HEK293 (cell line): Measurements from ENCODE around the gene TEX52.

Source experiments
- BCL11A ChIP-seq: fragments of 450-650 bp; formaldehyde crosslinking; IDR thresholded peaks from 2 replicates; pipeline ENCODE4 v1.5.1; 2016; ENCODE audit warnings: low read depth, missing biosample characterization, missing genetic modification characterization
- EGR2 ChIP-seq: fragments of 450-650 bp; formaldehyde crosslinking; IDR thresholded peaks from 2 replicates; pipeline ENCODE4 v1.5.1; 2016; ENCODE audit warnings: low read depth, missing biosample characterization, missing genetic modification characterization
- IKZF3 ChIP-seq: fragments of 450-650 bp; IDR thresholded peaks from 2 replicates; pipeline ENCODE4 v1.5.0; 2018; ENCODE audit warnings: missing biosample characterization, mild to moderate bottlenecking, missing genetic modification characterization, moderate library complexity
- OSR2 ChIP-seq: fragments of 450-650 bp; formaldehyde crosslinking; IDR thresholded peaks from 2 replicates; pipeline ENCODE4 v1.5.1; 2016; ENCODE audit warnings: missing biosample characterization, missing genetic modification characterization
- PRDM1 ChIP-seq: fragments of 450-650 bp; formaldehyde crosslinking; IDR thresholded peaks from 2 replicates; pipeline ENCODE4; 2016; ENCODE audit warnings: missing biosample characterization, missing genetic modification characterization
- ZBTB1 ChIP-seq: fragments of 450-650 bp; formaldehyde crosslinking; IDR thresholded peaks from 2 replicates; pipeline ENCODE4 v1.5.1; 2016; ENCODE audit warnings: missing biosample characterization, missing genetic modification characterization
- ZBTB7A ChIP-seq: fragments of 450-650 bp; formaldehyde crosslinking; IDR thresholded peaks from 2 replicates; pipeline ENCODE4 v1.5.1; 2016; ENCODE audit warnings: low read depth, missing biosample characterization, missing genetic modification characterization
- ZNF10 ChIP-seq: fragments of 450-650 bp; formaldehyde crosslinking; IDR thresholded peaks from 2 replicates; pipeline ENCODE4 v1.5.1; 2017; ENCODE audit warnings: missing biosample characterization, missing genetic modification characterization
- ZNF175 ChIP-seq: fragments of 450-650 bp; formaldehyde crosslinking; IDR thresholded peaks from 2 replicates; pipeline ENCODE4 v1.5.1; 2016; ENCODE audit warnings: missing biosample characterization, missing genetic modification characterization
- ZNF19 ChIP-seq: fragments of 450-650 bp; formaldehyde crosslinking; IDR thresholded peaks from 2 replicates; pipeline ENCODE4; 2016; ENCODE audit warnings: missing biosample characterization, missing genetic modification characterization, low read depth
- ZNF211 ChIP-seq: fragments of 450-650 bp; formaldehyde crosslinking; IDR thresholded peaks from 2 replicates; pipeline ENCODE4 v1.5.1; 2016; ENCODE audit warnings: low read depth, missing biosample characterization, missing genetic modification characterization
- ZNF223 ChIP-seq: fragments of 450-650 bp; formaldehyde crosslinking; IDR thresholded peaks from 2 replicates; pipeline ENCODE4 v1.5.1; 2016; ENCODE audit warnings: missing biosample characterization, missing genetic modification characterization
- ZNF354C ChIP-seq: fragments of 450-650 bp; formaldehyde crosslinking; IDR thresholded peaks from 2 replicates; pipeline ENCODE4 v1.5.1; 2016; ENCODE audit warnings: missing biosample characterization, missing genetic modification characterization, low read depth, borderline replicate concordance
- ZNF423 ChIP-seq: fragments of 450-650 bp; formaldehyde crosslinking; IDR thresholded peaks from 2 replicates; pipeline ENCODE4 v1.5.1; 2016; ENCODE audit warnings: missing biosample characterization, missing genetic modification characterization
- ZNF623 ChIP-seq: fragments of 450-650 bp; formaldehyde crosslinking; IDR thresholded peaks from 2 replicates; pipeline ENCODE4 v1.5.1; 2016; ENCODE audit warnings: missing biosample characterization, missing genetic modification characterization
- ZNF626 ChIP-seq: fragments of 450-650 bp; sonication (Bioruptor Pico); formaldehyde crosslinking; IDR thresholded peaks from 2 replicates; pipeline ENCODE4 v1.5.1; 2018; ENCODE audit warnings: missing biosample characterization, missing genetic modification characterization, inconsistent platforms
- ZNF658 ChIP-seq: fragments of 450-650 bp; formaldehyde crosslinking; IDR thresholded peaks from 2 replicates; pipeline ENCODE4; 2016; ENCODE audit warnings: missing biosample characterization, missing genetic modification characterization
- ZNF768 ChIP-seq: fragments of 450-650 bp; formaldehyde crosslinking; IDR thresholded peaks from 2 replicates; pipeline ENCODE4 v1.5.1; 2018; ENCODE audit warnings: missing biosample characterization, mild to moderate bottlenecking, missing genetic modification characterization
- TF ChIP-seq, protein P1 (sequence below): fragments of 450-650 bp; formaldehyde crosslinking; IDR thresholded peaks from 2 replicates; pipeline ENCODE4 v1.5.1; 2016; ENCODE audit warnings: missing biosample characterization, missing genetic modification characterization
- TF ChIP-seq, protein P2 (sequence below): fragments of 450-650 bp; formaldehyde crosslinking; IDR thresholded peaks from 2 replicates; pipeline ENCODE4 v1.5.1; 2016; ENCODE audit warnings: missing biosample characterization, missing genetic modification characterization
- TF ChIP-seq, protein P3 (sequence below): fragments of 450-650 bp; formaldehyde crosslinking; IDR thresholded peaks from 2 replicates; pipeline ENCODE4 v1.5.1; 2017; ENCODE audit warnings: missing biosample characterization, missing genetic modification characterization
- TF ChIP-seq, protein P4 (sequence below): sonication (generic); formaldehyde crosslinking; IDR thresholded peaks from 2 replicates; pipeline ENCODE4 v1.8.1; 2022; ENCODE audit warnings: mild to moderate bottlenecking, moderate library complexity, missing genetic modification reagents
- TF ChIP-seq, protein P5 (sequence below): fragments of 450-650 bp; formaldehyde crosslinking; IDR thresholded peaks from 2 replicates; pipeline ENCODE4 v1.5.1; 2017; ENCODE audit warnings: missing biosample characterization, missing genetic modification characterization
- TF ChIP-seq, protein P6 (sequence below): fragments of 450-650 bp; formaldehyde crosslinking; IDR thresholded peaks from 2 replicates; pipeline ENCODE4 v1.5.1; 2016; ENCODE audit warnings: missing biosample characterization, missing genetic modification characterization

The TEX52 gene

DNA sequence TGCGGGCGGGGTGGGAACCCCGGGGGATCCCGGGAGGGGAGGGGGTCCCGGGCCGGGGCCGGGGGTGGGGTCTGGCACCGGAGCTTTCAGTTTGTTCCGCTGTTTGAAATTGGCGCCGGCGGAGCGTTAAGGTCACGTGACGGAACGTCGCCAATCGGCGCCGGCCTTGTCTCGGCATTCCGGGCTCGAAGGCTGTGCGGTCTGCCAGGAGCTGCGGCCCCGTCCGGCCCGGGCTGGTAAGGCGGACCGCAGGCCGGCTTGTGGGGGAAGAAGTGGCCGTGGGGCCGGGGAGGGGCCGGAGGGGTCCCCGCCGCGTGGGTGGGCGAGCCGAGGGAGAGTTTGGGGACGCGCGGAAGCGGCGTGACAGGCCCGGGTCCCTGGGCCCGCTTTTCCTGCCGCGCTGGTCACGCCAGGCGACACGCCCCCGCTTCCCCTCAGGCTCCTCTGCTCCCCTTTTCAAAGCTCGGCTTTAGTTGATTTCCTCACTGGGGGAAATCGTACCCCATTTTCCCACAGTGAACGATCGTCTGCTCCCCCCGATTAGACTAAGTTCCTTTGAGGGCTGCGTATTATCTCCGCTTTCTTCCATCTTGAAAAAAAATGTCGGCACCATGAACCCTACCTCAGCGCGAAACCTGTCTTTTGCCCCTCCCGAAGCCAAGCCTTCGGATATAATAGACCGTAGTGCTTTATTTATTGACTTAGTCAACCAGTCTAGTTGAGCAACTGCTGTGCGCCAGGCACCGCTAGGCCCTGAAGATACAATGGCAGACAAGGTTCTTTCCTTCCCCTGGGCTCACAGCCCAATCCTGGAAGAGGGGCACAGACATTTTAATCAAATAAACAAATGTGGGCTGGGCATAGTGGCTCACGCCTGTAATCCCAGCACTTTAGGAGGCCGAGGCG, 20.5 kb upstream of the TEX52 start, which contains the start of the genes FOXM1 and RHNO1 (continued):
- no peak for TF ChIP-seq IKZF3 (tag by site-specific recombination)
- TF ChIP-seq PRDM1 (tag by site-specific recombination), result no peak
- no peak for TF ChIP-seq ZNF423
- no peak for TF ChIP-seq ZNF19 (tag by site-specific recombination)
- TF ChIP-seq ZNF223 (tag by site-specific recombination), result no peak
- no peak for TF ChIP-seq ZNF211 (tag by site-specific recombination)
- TF ChIP-seq, protein P1, sequence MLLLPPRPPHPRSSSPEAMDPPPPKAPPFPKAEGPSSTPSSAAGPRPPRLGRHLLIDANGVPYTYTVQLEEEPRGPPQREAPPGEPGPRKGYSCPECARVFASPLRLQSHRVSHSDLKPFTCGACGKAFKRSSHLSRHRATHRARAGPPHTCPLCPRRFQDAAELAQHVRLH (tag by site-specific recombination), result 0 out of 2 replicates have a peak, but pooled peaks have one; percentile 17
- TF ChIP-seq ZNF768 (tag by site-specific recombination), result peak; percentile 22; the same call in 1 of the 2 replicates
- TF ChIP-seq EGR2 (tag by site-specific recombination), result peak; percentile 61
- TF ChIP-seq BCL11A (tag by site-specific recombination), result no peak
- TF ChIP-seq ZNF175 (tag by site-specific recombination), result no peak
- TF ChIP-seq, protein P2, sequence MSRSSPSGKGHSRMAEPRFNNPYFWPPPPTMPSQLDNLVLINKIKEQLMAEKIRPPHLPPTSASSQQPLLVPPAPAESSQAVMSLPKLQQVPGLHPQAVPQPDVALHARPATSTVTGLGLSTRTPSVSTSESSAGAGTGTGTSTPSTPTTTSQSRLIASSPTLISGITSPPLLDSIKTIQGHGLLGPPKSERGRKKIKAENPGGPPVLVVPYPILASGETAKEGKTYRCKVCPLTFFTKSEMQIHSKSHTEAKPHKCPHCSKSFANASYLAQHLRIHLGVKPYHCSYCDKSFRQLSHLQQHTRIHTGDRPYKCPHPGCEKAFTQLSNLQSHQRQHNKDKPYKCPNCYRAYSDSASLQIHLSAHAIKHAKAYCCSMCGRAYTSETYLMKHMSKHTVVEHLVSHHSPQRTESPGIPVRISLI (tag by site-specific recombination), result peak; percentile 34; the same call in 1 of the 2 replicates
- no peak for TF ChIP-seq OSR2 (tag by site-specific recombination)
- TF ChIP-seq ZNF623 (tag by site-specific recombination), result 0 out of 2 replicates have a peak, but pooled peaks have one; percentile 16
- peak; percentile 39; the same call in 1 of the 2 replicates for TF ChIP-seq ZNF10 (tag by site-specific recombination)
- TF ChIP-seq, protein P3, sequence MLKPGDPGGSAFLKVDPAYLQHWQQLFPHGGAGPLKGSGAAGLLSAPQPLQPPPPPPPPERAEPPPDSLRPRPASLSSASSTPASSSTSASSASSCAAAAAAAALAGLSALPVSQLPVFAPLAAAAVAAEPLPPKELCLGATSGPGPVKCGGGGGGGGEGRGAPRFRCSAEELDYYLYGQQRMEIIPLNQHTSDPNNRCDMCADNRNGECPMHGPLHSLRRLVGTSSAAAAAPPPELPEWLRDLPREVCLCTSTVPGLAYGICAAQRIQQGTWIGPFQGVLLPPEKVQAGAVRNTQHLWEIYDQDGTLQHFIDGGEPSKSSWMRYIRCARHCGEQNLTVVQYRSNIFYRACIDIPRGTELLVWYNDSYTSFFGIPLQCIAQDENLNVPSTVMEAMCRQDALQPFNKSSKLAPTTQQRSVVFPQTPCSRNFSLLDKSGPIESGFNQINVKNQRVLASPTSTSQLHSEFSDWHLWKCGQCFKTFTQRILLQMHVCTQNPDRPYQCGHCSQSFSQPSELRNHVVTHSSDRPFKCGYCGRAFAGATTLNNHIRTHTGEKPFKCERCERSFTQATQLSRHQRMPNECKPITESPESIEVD (tag by site-specific recombination), result no peak
- no peak for TF ChIP-seq ZBTB1 (tag by site-specific recombination)
- TF ChIP-seq, protein P4, sequence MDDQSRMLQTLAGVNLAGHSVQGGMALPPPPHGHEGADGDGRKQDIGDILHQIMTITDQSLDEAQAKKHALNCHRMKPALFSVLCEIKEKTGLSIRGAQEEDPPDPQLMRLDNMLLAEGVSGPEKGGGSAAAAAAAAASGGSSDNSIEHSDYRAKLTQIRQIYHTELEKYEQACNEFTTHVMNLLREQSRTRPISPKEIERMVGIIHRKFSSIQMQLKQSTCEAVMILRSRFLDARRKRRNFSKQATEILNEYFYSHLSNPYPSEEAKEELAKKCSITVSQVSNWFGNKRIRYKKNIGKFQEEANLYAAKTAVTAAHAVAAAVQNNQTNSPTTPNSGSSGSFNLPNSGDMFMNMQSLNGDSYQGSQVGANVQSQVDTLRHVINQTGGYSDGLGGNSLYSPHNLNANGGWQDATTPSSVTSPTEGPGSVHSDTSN (CRISPR knock-in tag), result peak; percentile 29; the same call in 1 of the 2 replicates
- TF ChIP-seq, protein P5, sequence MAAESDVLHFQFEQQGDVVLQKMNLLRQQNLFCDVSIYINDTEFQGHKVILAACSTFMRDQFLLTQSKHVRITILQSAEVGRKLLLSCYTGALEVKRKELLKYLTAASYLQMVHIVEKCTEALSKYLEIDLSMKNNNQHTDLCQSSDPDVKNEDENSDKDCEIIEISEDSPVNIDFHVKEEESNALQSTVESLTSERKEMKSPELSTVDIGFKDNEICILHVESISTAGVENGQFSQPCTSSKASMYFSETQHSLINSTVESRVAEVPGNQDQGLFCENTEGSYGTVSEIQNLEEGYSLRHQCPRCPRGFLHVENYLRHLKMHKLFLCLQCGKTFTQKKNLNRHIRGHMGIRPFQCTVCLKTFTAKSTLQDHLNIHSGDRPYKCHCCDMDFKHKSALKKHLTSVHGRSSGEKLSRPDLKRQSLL, result no peak
- TF ChIP-seq ZNF658, result no peak
- no peak for TF ChIP-seq ZNF626 (tag by site-specific recombination)
- TF ChIP-seq ZBTB7A (tag by site-specific recombination), result peak; percentile 73; the same call in 1 of the 2 replicates
- TF ChIP-seq, protein P6, sequence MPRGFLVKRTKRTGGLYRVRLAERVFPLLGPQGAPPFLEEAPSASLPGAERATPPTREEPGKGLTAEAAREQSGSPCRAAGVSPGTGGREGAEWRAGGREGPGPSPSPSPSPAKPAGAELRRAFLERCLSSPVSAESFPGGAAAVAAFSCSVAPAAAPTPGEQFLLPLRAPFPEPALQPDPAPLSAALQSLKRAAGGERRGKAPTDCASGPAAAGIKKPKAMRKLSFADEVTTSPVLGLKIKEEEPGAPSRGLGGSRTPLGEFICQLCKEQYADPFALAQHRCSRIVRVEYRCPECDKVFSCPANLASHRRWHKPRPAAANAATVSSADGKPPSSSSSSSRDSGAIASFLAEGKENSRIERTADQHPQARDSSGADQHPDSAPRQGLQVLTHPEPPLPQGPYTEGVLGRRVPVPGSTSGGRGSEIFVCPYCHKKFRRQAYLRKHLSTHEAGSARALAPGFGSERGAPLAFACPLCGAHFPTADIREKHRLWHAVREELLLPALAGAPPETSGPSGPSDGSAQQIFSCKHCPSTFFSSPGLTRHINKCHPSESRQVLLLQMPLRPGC (tag by site-specific recombination), result peak; percentile 70
- TF ChIP-seq ZNF354C, result no peak
